ENCODE data around the gene DHCR7.

Gene DHCR7

GRCh38 chr11:71484248-71485062 lies 36.3 kb upstream of the DHCR7 start:
- Histone ChIP-seq H3K27ac (ENCODE audit: low read depth, low read length) (no peak overlapping the region), H3K9ac (ENCODE audit: low read length) (no peak overlapping the region), H3K36me3 (ENCODE audit: low read length) (no peaks in the 10 kb centered on the region), H3K27me3 (ENCODE audit: low read length) (no peaks in the 10 kb centered on the region), H3K79me2 (ENCODE audit: insufficient read depth, low read length) (no peaks in the 10 kb centered on the region), H3K9me2 (replicated peaks; ENCODE audit: insufficient read depth, low read length) (no peaks in the 10 kb centered on the region), H3F3A (ENCODE audit: insufficient read depth) (no peaks in the 10 kb centered on the region), H3K4me2 (ENCODE audit: low read depth, low read length, poor library complexity, severe bottlenecking) (no peak overlapping the region), H3K4me3 (ENCODE audit: insufficient read depth, low read length, poor library complexity, severe bottlenecking) (no peak overlapping the region), H3K9me3 (ENCODE audit: insufficient read depth, low read length) (no peaks in the 10 kb centered on the region), H4K20me1 (ENCODE audit: low read depth, low read length) (no peaks in the 10 kb centered on the region), H2AFZ (ENCODE audit: low read depth, low read length, severe bottlenecking) (no peak overlapping the region)
- TF ChIP-seq CTCF (IDR thresholded peaks at IDR 0.05; ENCODE audit: insufficient read depth, low read length, poor library complexity, severe bottlenecking) (no peak), EZH2phosphoT487 (conservative IDR thresholded peaks at IDR 0.05; ENCODE audit: low read length) (no peak)

DNA sequence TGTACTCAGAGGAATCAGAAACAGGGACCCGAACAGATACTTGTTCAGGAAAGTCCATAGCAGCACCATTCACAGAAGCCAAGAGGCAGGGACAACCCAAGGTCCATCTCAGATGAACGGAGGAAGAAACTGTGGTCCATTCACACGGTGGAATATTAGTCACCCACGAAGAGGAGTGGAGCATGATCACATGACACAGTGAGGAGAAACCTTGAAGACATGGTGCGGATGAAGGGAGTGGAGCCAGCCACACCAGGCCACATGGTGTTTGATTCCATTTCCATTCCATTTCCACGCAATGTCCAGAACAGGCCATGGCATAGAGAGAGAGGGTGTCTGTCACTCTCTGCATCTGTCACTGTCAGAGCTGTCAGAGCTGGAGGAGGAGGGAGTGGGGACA lies 35.5 kb upstream of the DHCR7 start:
- H3K4me3 ChIP-seq (ENCODE audit: insufficient read depth, low read length, poor library complexity, severe bottlenecking), result no peak overlapping the region
- H2AFZ ChIP-seq (ENCODE audit: low read depth, low read length, severe bottlenecking), result no peak overlapping the region
- no peaks in the 10 kb centered on the region for H3K9me2 ChIP-seq (replicated peaks; ENCODE audit: insufficient read depth, low read length)
- no peaks in the 10 kb centered on the region for H4K20me1 ChIP-seq (ENCODE audit: low read depth, low read length)
- H3K9me3 ChIP-seq (ENCODE audit: insufficient read depth, low read length), result no peaks in the 10 kb centered on the region
- H3F3A ChIP-seq (ENCODE audit: insufficient read depth), result no peaks in the 10 kb centered on the region
- TF ChIP-seq EZH2phosphoT487 (conservative IDR thresholded peaks at IDR 0.05; ENCODE audit: low read length), result no peak
- TF ChIP-seq CTCF (IDR thresholded peaks at IDR 0.05; ENCODE audit: insufficient read depth, low read length, poor library complexity, severe bottlenecking), result no peak
- H3K27me3 ChIP-seq (ENCODE audit: low read length), result no peaks in the 10 kb centered on the region
- no peaks in the 10 kb centered on the region for H3K79me2 ChIP-seq (ENCODE audit: insufficient read depth, low read length)
- no peak overlapping the region for H3K4me2 ChIP-seq (ENCODE audit: low read depth, low read length, poor library complexity, severe bottlenecking)
- H3K36me3 ChIP-seq (ENCODE audit: low read length), result no peaks in the 10 kb centered on the region
- H3K9ac ChIP-seq (ENCODE audit: low read length), result no peak overlapping the region
- H3K27ac ChIP-seq (ENCODE audit: low read depth, low read length), result no peak overlapping the region

- no peak for TF ChIP-seq CTCF (IDR thresholded peaks at IDR 0.05; ENCODE audit: insufficient read depth, low read length, poor library complexity, severe bottlenecking)
- TF ChIP-seq EZH2phosphoT487 (conservative IDR thresholded peaks at IDR 0.05; ENCODE audit: low read length), result no peak
- Histone ChIP-seq H3K9ac (ENCODE audit: low read length) (no peak overlapping the region), H3K4me2 (ENCODE audit: low read depth, low read length, poor library complexity, severe bottlenecking) (no peak overlapping the region), H3K36me3 (ENCODE audit: low read length) (no peaks in the 10 kb centered on the region), H3K27ac (ENCODE audit: low read depth, low read length) (no peak overlapping the region), H3K9me2 (replicated peaks; ENCODE audit: insufficient read depth, low read length) (no peaks in the 10 kb centered on the region), H3K79me2 (ENCODE audit: insufficient read depth, low read length) (no peaks in the 10 kb centered on the region), H3F3A (ENCODE audit: insufficient read depth) (no peaks in the 10 kb centered on the region), H3K4me3 (ENCODE audit: insufficient read depth, low read length, poor library complexity, severe bottlenecking) (no peak overlapping the region), H2AFZ (ENCODE audit: low read depth, low read length, severe bottlenecking) (no peak overlapping the region), H3K27me3 (ENCODE audit: low read length) (no peaks in the 10 kb centered on the region), H3K9me3 (ENCODE audit: insufficient read depth, low read length) (no peaks in the 10 kb centered on the region), H4K20me1 (ENCODE audit: low read depth, low read length) (no peaks in the 10 kb centered on the region)
These were observed 34.7 kb upstream of the DHCR7 start for GRCh38 chr11:71482746-71483364.

Data from SU-DHL-6 (cell line).